Vagina (tissue), 2 donors: ENCODE measurements around the gene CLIC5.

Experiments used
- CTCF ChIP-seq, 3 experiments: fragments of 450-650 bp in 2 of 3; fragments of 200-600 bp in 1 of 3; sonication (generic) in 1 of 3; IDR thresholded peaks; one replicate each; pipeline ENCODE4 v1.5.1; 2017 to 2019; ENCODE audit warnings: antibody characterized with exemption in 3 of 3, mild to moderate bottlenecking in 2 of 3, moderate library complexity in 2 of 3
- POLR2A ChIP-seq, 2 donors: fragments of 450-650 bp; IDR thresholded peaks; one replicate each; pipeline ENCODE4 v1.6.1; 2017; ENCODE audit warnings: antibody characterized with exemption in 2 of 2, mild to moderate bottlenecking in 2 of 2, moderate library complexity in 2 of 2
- POLR2AphosphoS5 ChIP-seq, 2 donors: sonication (generic); formaldehyde crosslinking; IDR thresholded peaks; one replicate each; pipeline ENCODE4 v1.9.0; 2017; ENCODE audit warnings: antibody characterized with exemption in 2 of 2, mild to moderate bottlenecking in 2 of 2, low read depth in 1 of 2; ENCODE audit not compliant: insufficient read depth in 1 of 2

DNA sequence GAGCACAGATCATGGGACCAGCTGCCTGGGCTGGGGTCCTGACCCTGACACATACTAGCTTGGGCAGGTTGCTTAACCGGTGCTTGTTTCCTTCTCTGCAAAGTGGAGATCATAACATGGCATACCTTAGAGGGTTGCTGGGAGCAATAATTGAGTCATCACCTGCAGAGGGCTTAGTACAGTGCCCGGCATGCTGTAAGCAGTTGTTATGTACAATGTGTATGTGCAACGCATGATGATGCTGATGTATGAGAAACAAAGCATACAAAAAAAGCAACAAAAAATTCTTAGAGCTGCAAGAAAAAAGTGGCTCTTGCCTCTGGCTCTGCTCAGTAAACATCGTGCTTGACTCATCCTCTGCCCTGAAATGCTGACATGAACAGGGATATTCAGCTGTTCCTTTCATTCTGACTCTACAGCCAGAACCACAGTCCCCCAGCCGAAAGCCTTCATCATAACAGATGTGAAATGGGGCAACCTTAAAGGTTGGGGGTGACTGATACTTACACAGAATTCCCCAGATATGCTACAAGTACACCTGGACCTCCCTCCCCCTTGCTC, 91.7 kb downstream of the CLIC5 start:
- no peak for TF ChIP-seq POLR2A (IDR thresholded peaks at IDR 0.05)
- TF ChIP-seq POLR2AphosphoS5 (IDR thresholded peaks at IDR 0.05; ENCODE audit: insufficient read depth in 1 of 2, low read depth in 1 of 2): no peak
- TF ChIP-seq CTCF (IDR thresholded peaks at IDR 0.05): no peak
